CD4-positive, alpha-beta T cell (primary cell): ENCODE data around the gene RIMS1. TPM values are rescaled to one million over a fixed set of nuclear protein-coding genes. Genes with fewer than 3 reads are reported as not detected.

Source experiments
- ATAC-seq: fragments of 200-7000 bp; cut with Tn5 transposase; one replicate; pipeline ENCODE4 v1.10.0; 2022; ENCODE audit warnings: mild to moderate bottlenecking; ENCODE audit not compliant: poor library complexity
- CTCF ChIA-PET: fragments of 350-600 bp; sonication (Branson Sonifier 250); formaldehyde crosslinking; loops from one replicate; lab custom pipeline; 2021; ENCODE audit warnings: antibody characterized with exemption, inconsistent platforms; lab: Charles Lee
- POLR2A ChIA-PET: fragments of 350-600 bp; sonication (Branson Sonifier 250); formaldehyde crosslinking; loops from one replicate; lab custom pipeline; 2021; ENCODE audit warnings: antibody characterized with exemption, inconsistent platforms; lab: Charles Lee
- DNase-seq, 14 experiments: peaks; one replicate each; pipeline ENCODE4 v3.0.0-alpha.2; 2013 to 2020; ENCODE audit warnings: mixed read lengths in 2 of 14
- H3K27ac ChIP-seq, 2 donors: one replicate each; pipeline versions ENCODE4 v1.5.1 to v1.7.0; 2013; ENCODE audit warnings: low read length in 2 of 2, low read depth in 1 of 2, mild to moderate bottlenecking in 1 of 2
- H3K27me3 ChIP-seq, 2 experiments: 1 replicate in 1 of 2; 2 replicates in 1 of 2; pipeline versions ENCODE4 v1.6.1 to v1.7.0; 2013; ENCODE audit warnings: low read length in 2 of 2, control low read depth in 1 of 2, mild to moderate bottlenecking in 1 of 2, moderate library complexity in 1 of 2; ENCODE audit not compliant: insufficient read depth in 2 of 2, control insufficient read depth in 1 of 2
- H3K36me3 ChIP-seq: one replicate; pipeline ENCODE4 v1.6.1; 2013; ENCODE audit warnings: low read length, control low read depth; ENCODE audit not compliant: insufficient read depth
- H3K4me1 ChIP-seq: one replicate; pipeline ENCODE4 v1.6.1; 2013; ENCODE audit warnings: low read length, control low read depth; ENCODE audit not compliant: insufficient read depth
- H3K4me3 ChIP-seq: one replicate; pipeline ENCODE4 v1.5.1; 2013; ENCODE audit warnings: mild to moderate bottlenecking, low read length, moderate library complexity
- H3K9me3 ChIP-seq, 2 experiments: 1 replicate in 1 of 2; 2 replicates in 1 of 2; pipeline versions ENCODE4 v1.6.1 to v1.7.0; 2013; ENCODE audit warnings: low read length in 2 of 2, mild to moderate bottlenecking in 2 of 2, control low read depth in 1 of 2, moderate library complexity in 1 of 2; ENCODE audit not compliant: control insufficient read depth in 1 of 2, insufficient read depth in 1 of 2
- H3K27ac Mint-ChIP-seq: one replicate; pipeline ENCODE4 v1.8.0; 2020; ENCODE audit warnings: mixed read lengths
- H3K27me3 Mint-ChIP-seq: one replicate; pipeline ENCODE4 v1.8.0; 2021; ENCODE audit warnings: mixed read lengths
- H3K36me3 Mint-ChIP-seq: one replicate; pipeline ENCODE4 v1.8.0; 2021; ENCODE audit warnings: low read depth, mixed read lengths
- H3K4me1 Mint-ChIP-seq: one replicate; pipeline ENCODE4 v1.8.0; 2021; ENCODE audit warnings: low read depth, mixed read lengths
- H3K4me3 Mint-ChIP-seq: one replicate; pipeline ENCODE4 v1.8.0; 2020; ENCODE audit warnings: mild to moderate bottlenecking, mixed read lengths
- H3K9me3 Mint-ChIP-seq: one replicate; pipeline ENCODE4 v1.8.0; 2020; ENCODE audit warnings: mixed read lengths
- CTCF ChIP-seq: fragments of 200-600 bp; IDR thresholded peaks from one replicate; pipeline ENCODE4 v1.8.0; 2022; ENCODE audit warnings: antibody characterized with exemption, mild to moderate bottlenecking
- intact Hi-C, 2 experiments: fragments of 100-400 bp; cut with DNase I in 1 of 2; cut with micrococcal nuclease in 1 of 2; formaldehyde crosslinking; loops; one replicate each; pipeline versions ENCODE4 v1.15.1 to v1.9.0; 2023 to 2025; cut with DNase I, micrococcal nuclease
- total RNA-seq, 174 experiments: library from RNA in 2 of 174; stranded (reverse) in 2 of 174; gene quantifications; one replicate each; pipeline ENCODE4 v1.2.3 and lab custom pipeline; 2021 to 2026

RIMS1 gene
- total RNA-seq, 2 experiments from 2014 or later, result not detected

DNA sequence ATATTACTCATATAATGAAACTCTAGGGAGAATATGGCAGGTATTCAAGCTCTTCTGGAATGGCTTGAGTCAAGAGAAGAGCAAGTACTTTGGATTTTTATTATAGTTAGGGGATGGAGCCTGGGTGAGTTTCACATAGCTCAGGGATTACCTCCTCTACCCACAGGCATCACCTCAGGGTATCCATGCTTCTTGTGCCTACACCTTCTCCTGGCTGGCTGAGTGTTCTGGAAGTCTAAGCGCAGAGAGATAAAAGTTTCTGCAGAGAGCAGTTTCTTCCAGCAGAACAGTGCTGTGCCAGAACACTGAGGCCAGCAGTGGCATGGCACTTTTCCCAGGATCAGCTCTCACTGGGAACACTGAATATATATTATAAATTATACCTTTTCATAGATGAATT, 535.8 kb downstream of the RIMS1 start:
- no peaks in the 10 kb centered on the region for H3K9me3 Mint-ChIP-seq
- intact Hi-C loops, result no loop called here
- Histone ChIP-seq H3K27me3 (peaks cover 0 to 3% of the 10 kb centered on the region in 2 experiments), H3K27ac (no peak overlapping the region), H3K9me3 (no peaks in the 10 kb centered on the region), H3K36me3 (no peaks in the 10 kb centered on the region), H3K4me3 (no peak overlapping the region), H3K4me1 (no peaks in the 10 kb centered on the region)
- DNase-seq, result no peak
- H3K4me3 Mint-ChIP-seq, result no peak overlapping the region
- CTCF ChIA-PET, result interaction anchor here (1.1 to 1.5 kb wide), 2 partner anchors 10 to 708 kb away, joined by 3 to 10 read pairs; no protein-coding TSS in a partner anchor
- POLR2A ChIA-PET, result no interaction called here
- H3K4me1 Mint-ChIP-seq, result no peaks in the 10 kb centered on the region
- peaks cover 5% of the 10 kb centered on the region for H3K27me3 Mint-ChIP-seq
- no peak overlapping the region for H3K27ac Mint-ChIP-seq
- no peak for TF ChIP-seq CTCF
- ATAC-seq, result no peak
- H3K36me3 Mint-ChIP-seq, result no peaks in the 10 kb centered on the region

DNA sequence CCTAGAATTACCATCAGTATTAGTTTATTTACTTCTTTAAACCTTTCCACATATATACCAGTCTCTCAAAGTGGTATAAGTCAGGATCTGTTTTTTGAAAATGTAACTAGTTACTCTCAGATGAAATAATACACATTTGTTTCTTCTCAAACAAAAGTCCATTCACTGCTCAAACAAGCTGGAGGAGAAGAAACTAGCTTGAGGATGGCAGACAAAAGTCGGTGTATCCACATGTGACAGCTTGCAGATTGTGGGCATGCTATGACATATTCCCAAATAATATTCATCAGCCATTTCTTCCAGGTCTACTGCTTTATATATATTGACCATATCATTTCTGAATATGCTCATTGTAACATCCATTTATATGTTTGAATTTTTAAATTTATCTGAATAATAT, 538.1 kb downstream of the RIMS1 start:
- ChIA-PET CTCF (interaction anchor here (1.5 kb wide), 1 partner anchor 12 kb away, joined by 8 read pairs; no protein-coding TSS in a partner anchor), POLR2A (no interaction called here)
- Histone ChIP-seq H3K9me3 (no peaks in the 10 kb centered on the region), H3K4me3 (no peak overlapping the region), H3K36me3 (no peaks in the 10 kb centered on the region), H3K27ac (no peak overlapping the region), H3K4me1 (no peaks in the 10 kb centered on the region), H3K27me3 (no peaks in the 10 kb centered on the region)
- ATAC-seq, result no peak
- Mint-ChIP-seq H3K27me3 (peaks cover 4% of the 10 kb centered on the region), H3K9me3 (no peaks in the 10 kb centered on the region), H3K36me3 (no peaks in the 10 kb centered on the region), H3K27ac (no peak overlapping the region), H3K4me3 (no peak overlapping the region), H3K4me1 (no peaks in the 10 kb centered on the region)
- intact Hi-C loops, result no loop called here
- no peak for TF ChIP-seq CTCF
- no peak for DNase-seq

- DNase-seq, result no peak
- no peaks in the 10 kb centered on the region for H3K36me3 Mint-ChIP-seq
- H3K27ac Mint-ChIP-seq, result no peak overlapping the region
- Histone ChIP-seq H3K27me3 (peaks cover 0 to under 1% of the 10 kb centered on the region in 2 experiments), H3K9me3 (no peaks in the 10 kb centered on the region), H3K4me1 (no peaks in the 10 kb centered on the region), H3K36me3 (no peaks in the 10 kb centered on the region), H3K4me3 (no peak overlapping the region), H3K27ac (no peak overlapping the region)
- intact Hi-C loops, result no loop called here
- peaks cover 4% of the 10 kb centered on the region for H3K27me3 Mint-ChIP-seq
- H3K9me3 Mint-ChIP-seq, result no peaks in the 10 kb centered on the region
- no peaks in the 10 kb centered on the region for H3K4me1 Mint-ChIP-seq
- POLR2A ChIA-PET, result no interaction called here
- TF ChIP-seq CTCF, result no peak
- H3K4me3 Mint-ChIP-seq, result no peak overlapping the region
- no peak for ATAC-seq
- CTCF ChIA-PET, result interaction anchor here (1.5 kb wide), 1 partner anchor 13 kb away, joined by 8 read pairs; no protein-coding TSS in a partner anchor
Measured at GRCh38 chr6:72425003-72425681, 538.8 kb downstream of the RIMS1 start.
